K562 (cell line): Measurements from ENCODE around the gene NCOA3. TPM values are rescaled to one million over a fixed set of nuclear protein-coding genes. Genes with fewer than 3 reads are reported as not detected.

Source experiments
- CHD4 ChIP-seq: fragments of 200-600 bp; sonication (generic); IDR thresholded peaks from 3 replicates; pipeline ENCODE4 v1.6.1; 2012; ENCODE audit warnings: low read depth, mild to moderate bottlenecking, mixed read lengths, low read length, inconsistent platforms; ENCODE audit not compliant: insufficient read depth, insufficient replicate concordance, poor library complexity, severe bottlenecking
- MAFF ChIP-seq: IDR thresholded peaks from 2 replicates; pipeline ENCODE4 v1.6.1; 2012; ENCODE audit warnings: low read length, improper control_type of control experiment
- RBM39 ChIP-seq: fragments of 200-400 bp; formaldehyde crosslinking; optimal IDR thresholded peaks from 2 replicates; pipeline ENCODE3; 2018; ENCODE audit warnings: low read depth, low read length
- polyA plus RNA-seq, 8 experiments: library from polyadenylated mRNA; depleted of rRNA in 4 of 8; stranded (reverse) in 5 of 8; unstranded in 3 of 8; fragments of >200 nt; fragmentation: Nextera tagmentation in 2 of 8; fragmentation: Illumina TruSeq in 1 of 8; extraction: Ambion mirVana in 2 of 8; extraction: Trizol in 1 of 8; gene quantifications; 2 replicates each; pipeline versions ENCODE4 v1.2.1 to v1.2.3, GENCODE V29; 2011 to 2014; ENCODE audit warnings: inconsistent platforms in 1 of 8, missing spikeins in 1 of 8
- total RNA-seq, 7 experiments: library from RNA; depleted of rRNA in 6 of 7; stranded (reverse); fragments of >200 nt in 6 of 7; fragmentation: Illumina TruSeq in 2 of 7; extraction: Trizol in 2 of 7; gene quantifications; 2 replicates each; pipeline versions ENCODE4 v1.2.1 to v1.2.3, GENCODE V29; 2011 to 2021; ENCODE audit warnings: low replicate concordance in 1 of 7
- TF ChIP-seq, protein P1 (sequence below), 2 experiments: fragments of 450-650 bp; IDR thresholded peaks; 2 replicates each; pipeline ENCODE4 v1.6.1; 2018; ENCODE audit warnings: mild to moderate bottlenecking in 2 of 2, low read depth in 1 of 2; ENCODE audit not compliant: partially characterized antibody in 2 of 2
- TF ChIP-seq, protein P2 (sequence below): fragments of 250-450 bp; sonication (Bioruptor Pico); IDR thresholded peaks from 2 replicates; pipeline ENCODE4 v1.9.0; 2021; ENCODE audit warnings: mild to moderate bottlenecking, inconsistent platforms

The NCOA3 gene
- total and polyA plus RNA-seq, 9 of the 15 experiments (the other 6 are each of a cell fraction or from before 2014, with no cell fraction given): 3.2 to 24.3 (median 14.4) TPM

DNA sequence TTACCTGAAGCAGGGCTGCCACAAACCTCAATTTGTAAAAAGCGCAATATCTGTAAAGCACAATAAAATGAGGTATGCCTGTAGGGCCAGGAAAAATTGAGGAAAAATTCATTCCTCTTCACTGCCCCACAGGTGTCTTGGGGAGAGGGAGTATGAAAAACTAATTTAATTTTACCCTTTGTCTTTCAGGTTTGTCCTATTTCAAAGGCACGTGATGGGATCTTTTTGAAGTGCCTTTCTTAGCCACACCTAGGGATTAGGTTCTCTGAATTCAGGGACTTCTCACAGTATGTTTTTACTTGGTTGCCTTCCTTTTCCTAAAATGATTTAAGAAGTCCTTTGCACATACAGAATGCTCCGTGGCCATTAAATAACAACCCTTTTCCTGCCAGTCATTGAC is 71.9 kb downstream of the NCOA3 start (continued):
- TF ChIP-seq, protein P1, sequence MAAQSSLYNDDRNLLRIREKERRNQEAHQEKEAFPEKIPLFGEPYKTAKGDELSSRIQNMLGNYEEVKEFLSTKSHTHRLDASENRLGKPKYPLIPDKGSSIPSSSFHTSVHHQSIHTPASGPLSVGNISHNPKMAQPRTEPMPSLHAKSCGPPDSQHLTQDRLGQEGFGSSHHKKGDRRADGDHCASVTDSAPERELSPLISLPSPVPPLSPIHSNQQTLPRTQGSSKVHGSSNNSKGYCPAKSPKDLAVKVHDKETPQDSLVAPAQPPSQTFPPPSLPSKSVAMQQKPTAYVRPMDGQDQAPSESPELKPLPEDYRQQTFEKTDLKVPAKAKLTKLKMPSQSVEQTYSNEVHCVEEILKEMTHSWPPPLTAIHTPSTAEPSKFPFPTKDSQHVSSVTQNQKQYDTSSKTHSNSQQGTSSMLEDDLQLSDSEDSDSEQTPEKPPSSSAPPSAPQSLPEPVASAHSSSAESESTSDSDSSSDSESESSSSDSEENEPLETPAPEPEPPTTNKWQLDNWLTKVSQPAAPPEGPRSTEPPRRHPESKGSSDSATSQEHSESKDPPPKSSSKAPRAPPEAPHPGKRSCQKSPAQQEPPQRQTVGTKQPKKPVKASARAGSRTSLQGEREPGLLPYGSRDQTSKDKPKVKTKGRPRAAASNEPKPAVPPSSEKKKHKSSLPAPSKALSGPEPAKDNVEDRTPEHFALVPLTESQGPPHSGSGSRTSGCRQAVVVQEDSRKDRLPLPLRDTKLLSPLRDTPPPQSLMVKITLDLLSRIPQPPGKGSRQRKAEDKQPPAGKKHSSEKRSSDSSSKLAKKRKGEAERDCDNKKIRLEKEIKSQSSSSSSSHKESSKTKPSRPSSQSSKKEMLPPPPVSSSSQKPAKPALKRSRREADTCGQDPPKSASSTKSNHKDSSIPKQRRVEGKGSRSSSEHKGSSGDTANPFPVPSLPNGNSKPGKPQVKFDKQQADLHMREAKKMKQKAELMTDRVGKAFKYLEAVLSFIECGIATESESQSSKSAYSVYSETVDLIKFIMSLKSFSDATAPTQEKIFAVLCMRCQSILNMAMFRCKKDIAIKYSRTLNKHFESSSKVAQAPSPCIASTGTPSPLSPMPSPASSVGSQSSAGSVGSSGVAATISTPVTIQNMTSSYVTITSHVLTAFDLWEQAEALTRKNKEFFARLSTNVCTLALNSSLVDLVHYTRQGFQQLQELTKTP (IDR thresholded peaks at IDR 0.05; ENCODE audit: low read depth in 1 of 2, partially characterized antibody in 2 of 2): no peak
- no peak for TF ChIP-seq CHD4
- TF ChIP-seq RBM39: no peak
- TF ChIP-seq, protein P2, sequence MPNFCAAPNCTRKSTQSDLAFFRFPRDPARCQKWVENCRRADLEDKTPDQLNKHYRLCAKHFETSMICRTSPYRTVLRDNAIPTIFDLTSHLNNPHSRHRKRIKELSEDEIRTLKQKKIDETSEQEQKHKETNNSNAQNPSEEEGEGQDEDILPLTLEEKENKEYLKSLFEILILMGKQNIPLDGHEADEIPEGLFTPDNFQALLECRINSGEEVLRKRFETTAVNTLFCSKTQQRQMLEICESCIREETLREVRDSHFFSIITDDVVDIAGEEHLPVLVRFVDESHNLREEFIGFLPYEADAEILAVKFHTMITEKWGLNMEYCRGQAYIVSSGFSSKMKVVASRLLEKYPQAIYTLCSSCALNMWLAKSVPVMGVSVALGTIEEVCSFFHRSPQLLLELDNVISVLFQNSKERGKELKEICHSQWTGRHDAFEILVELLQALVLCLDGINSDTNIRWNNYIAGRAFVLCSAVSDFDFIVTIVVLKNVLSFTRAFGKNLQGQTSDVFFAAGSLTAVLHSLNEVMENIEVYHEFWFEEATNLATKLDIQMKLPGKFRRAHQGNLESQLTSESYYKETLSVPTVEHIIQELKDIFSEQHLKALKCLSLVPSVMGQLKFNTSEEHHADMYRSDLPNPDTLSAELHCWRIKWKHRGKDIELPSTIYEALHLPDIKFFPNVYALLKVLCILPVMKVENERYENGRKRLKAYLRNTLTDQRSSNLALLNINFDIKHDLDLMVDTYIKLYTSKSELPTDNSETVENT (CRISPR knock-in tag): no peak
- TF ChIP-seq MAFF: no peak
